Natural killer cell (primary cell): ENCODE measurements around the gene NAV2. TPM values are rescaled to one million over a fixed set of nuclear protein-coding genes. Genes with fewer than 3 reads are reported as not detected.

Source experiments
- ATAC-seq, 3 donors: fragments of 150-1000 bp in 2 of 3; fragments of 200-7000 bp in 1 of 3; cut with Tn5 transposase; 1 replicate in 1 of 3; 2 replicates in 2 of 3; pipeline ENCODE4 v1.10.0; 2021; ENCODE audit warnings: mild to moderate bottlenecking in 2 of 3, moderate library complexity in 2 of 3
- DNase-seq, 2 donors: peaks; one replicate each; pipeline versions ENCODE4 v3.0.0 to v3.0.0-alpha.2; 2013 to 2021; ENCODE audit warnings: mixed read lengths in 1 of 2
- H3K27ac ChIP-seq: one replicate; pipeline ENCODE4 v1.5.1; 2013; ENCODE audit warnings: mild to moderate bottlenecking, low read length
- H3K27me3 ChIP-seq: one replicate; pipeline ENCODE4 v1.6.1; 2013; ENCODE audit warnings: low read length; ENCODE audit not compliant: control insufficient read depth, insufficient read depth
- H3K36me3 ChIP-seq: one replicate; pipeline ENCODE4 v1.6.1; 2013; ENCODE audit warnings: low read length; ENCODE audit not compliant: control insufficient read depth, insufficient read depth
- H3K4me1 ChIP-seq: one replicate; pipeline ENCODE4 v1.6.1; 2013; ENCODE audit warnings: low read length; ENCODE audit not compliant: control insufficient read depth, insufficient read depth
- H3K4me3 ChIP-seq: one replicate; pipeline ENCODE4 v1.5.1; 2013; ENCODE audit warnings: low read length
- H3K9me3 ChIP-seq: one replicate; pipeline ENCODE4 v1.6.1; 2013; ENCODE audit warnings: low read length; ENCODE audit not compliant: control insufficient read depth, insufficient read depth
- H3K27ac Mint-ChIP-seq, 2 donors: one replicate each; pipeline ENCODE4 v1.8.0; 2022; ENCODE audit warnings: mild to moderate bottlenecking in 2 of 2, mixed read lengths in 2 of 2, moderate library complexity in 1 of 2
- H3K27me3 Mint-ChIP-seq, 2 donors: one replicate each; pipeline ENCODE4 v1.8.0; 2022; ENCODE audit warnings: low read depth in 2 of 2, mixed read lengths in 2 of 2
- H3K36me3 Mint-ChIP-seq: one replicate; pipeline ENCODE4 v1.8.0; 2022; ENCODE audit warnings: mixed read lengths
- H3K4me1 Mint-ChIP-seq, 2 donors: one replicate each; pipeline ENCODE4 v1.8.0; 2022; ENCODE audit warnings: mixed read lengths in 2 of 2
- H3K4me3 Mint-ChIP-seq: one replicate; pipeline ENCODE4 v1.8.0; 2022; ENCODE audit warnings: mild to moderate bottlenecking, moderate library complexity, mixed read lengths
- H3K9me3 Mint-ChIP-seq, 2 donors: one replicate each; pipeline ENCODE4 v1.8.0; 2022; ENCODE audit warnings: mixed read lengths in 2 of 2
- CTCF ChIP-seq: fragments of 200-600 bp; IDR thresholded peaks from one replicate; pipeline ENCODE4 v1.8.0; 2022; ENCODE audit warnings: antibody characterized with exemption
- WGBS: methylation state at CpG from one replicate; pipeline ENCODE4 v1.1.7; 2013; ENCODE audit warnings: missing lambda C conversion rate; ENCODE audit not compliant: insufficient coverage; 5-methylcytosine and 5-hydroxymethylcytosine counted together
- intact Hi-C: fragments of 100-400 bp; cut with micrococcal nuclease; formaldehyde crosslinking; loops from one replicate; pipeline ENCODE4 v1.14.2; 2022
- total RNA-seq, 4 donors: library from RNA; stranded (reverse); fragments of 120-200 nt in 1 of 4; gene quantifications; one replicate each; pipeline versions ENCODE4 v1.2.3 to v1.2.4, GENCODE V29; 2013 to 2022

NAV2 gene
- total RNA-seq, 3 donors from 2014 or later (not counting 1 experiment from before 2014, with no cell fraction given) = 0.14 to 1.6 (median 0.43) TPM

GRCh38 chr11:19996571-19996970, 283.9 kb downstream of the NAV2 start:
- Mint-ChIP-seq H3K36me3 (no peaks in the 10 kb centered on the region), H3K9me3 (no peaks in the 10 kb centered on the region), H3K27me3 (peaks cover 7 to 22% of the 10 kb centered on the region in 2 donors), H3K4me3 (no peak overlapping the region), H3K27ac (no peak overlapping the region), H3K4me1 (peaks cover 21 to 27% of the 10 kb centered on the region in 2 donors)
- peaks cover 17% of the 10 kb centered on the region for H3K4me1 ChIP-seq
- ATAC-seq = no peak
- H3K36me3 ChIP-seq = no peaks in the 10 kb centered on the region
- DNase-seq = no peak
- no peak overlapping the region for H3K27ac ChIP-seq
- intact Hi-C loops = no loop called here
- WGBS = 82% methylated on average over 5 of the region's 5 CpGs
- no peak overlapping the region for H3K4me3 ChIP-seq
- H3K9me3 ChIP-seq = no peaks in the 10 kb centered on the region
- H3K27me3 ChIP-seq = no peaks in the 10 kb centered on the region
- no peak for TF ChIP-seq CTCF

GRCh38 chr11:20000022-20000350, 287.3 kb downstream of the NAV2 start:
- Mint-ChIP-seq H3K27me3 (peaks cover 7 to 12% of the 10 kb centered on the region in 2 donors), H3K27ac (peak overlapping the region; percentile 59 to 76), H3K9me3 (no peaks in the 10 kb centered on the region), H3K36me3 (no peaks in the 10 kb centered on the region), H3K4me1 (peaks cover 21 to 27% of the 10 kb centered on the region in 2 donors), H3K4me3 (peak overlapping the region; percentile 58)
- Histone ChIP-seq H3K4me3 (no peak overlapping the region), H3K36me3 (no peaks in the 10 kb centered on the region), H3K4me1 (peaks cover 17% of the 10 kb centered on the region), H3K9me3 (no peaks in the 10 kb centered on the region), H3K27me3 (no peaks in the 10 kb centered on the region), H3K27ac (no peak overlapping the region)
- 57% methylated on average over 3 of the region's 3 CpGs for WGBS
- DNase-seq = no peak
- TF ChIP-seq CTCF = no peak
- ATAC-seq = peak; percentile 40 to 75 (median 44)
- intact Hi-C loops = no loop called here

GRCh38 chr11:20000351-20001134, 287.9 kb downstream of the NAV2 start:
- no peaks in the 10 kb centered on the region for H3K27me3 ChIP-seq
- no peak for TF ChIP-seq CTCF
- peak overlapping the region; percentile 58 for H3K4me3 Mint-ChIP-seq
- H3K27me3 Mint-ChIP-seq = peaks cover 7 to 12% of the 10 kb centered on the region in 2 donors
- H3K9me3 ChIP-seq = no peaks in the 10 kb centered on the region
- peak overlapping the region; percentile 59 to 76 for H3K27ac Mint-ChIP-seq
- peaks cover 21 to 27% of the 10 kb centered on the region in 2 donors for H3K4me1 Mint-ChIP-seq
- H3K36me3 Mint-ChIP-seq = no peaks in the 10 kb centered on the region
- DNase-seq (no peak), ATAC-seq (peak; percentile 61 to 81 (median 65))
- peak overlapping the region; percentile 17 for H3K27ac ChIP-seq
- intact Hi-C loops = no loop called here
- WGBS = 76% methylated on average over 13 of the region's 13 CpGs
- H3K36me3 ChIP-seq = no peaks in the 10 kb centered on the region
- peaks cover 17% of the 10 kb centered on the region for H3K4me1 ChIP-seq
- no peaks in the 10 kb centered on the region for H3K9me3 Mint-ChIP-seq
- no peak overlapping the region for H3K4me3 ChIP-seq
